CD14-positive monocyte (primary cell): ENCODE results near the gene C12orf75. TPM values are rescaled to one million over a fixed set of nuclear protein-coding genes. Genes with fewer than 3 reads are reported as not detected.
A peak's percentile ranks its signal among the peaks of the same experiment; 100 is the strongest.

Experiments
- DNase-seq, 3 donors: peaks; one replicate each; pipeline ENCODE4 v3.0.0-alpha.2; 2011 to 2022
- H2AFZ ChIP-seq: 2 replicates; pipeline ENCODE4 v1.6.0; 2012; ENCODE audit warnings: mild to moderate bottlenecking, low read depth, low read length, inconsistent platforms; ENCODE audit not compliant: insufficient read depth, poor library complexity, severe bottlenecking
- H3K27ac ChIP-seq, 2 donors: 1 replicate in 1 of 2; 2 replicates in 1 of 2; pipeline ENCODE4 v1.5.1; 2012 to 2013; ENCODE audit warnings: low read length in 2 of 2, control low read depth in 1 of 2, inconsistent platforms in 1 of 2, low read depth in 1 of 2, mild to moderate bottlenecking in 1 of 2
- H3K27me3 ChIP-seq, 2 donors: one replicate each; pipeline versions ENCODE4 v1.6.0 to v1.6.1; 2011 to 2013; ENCODE audit warnings: low read length in 2 of 2; ENCODE audit not compliant: control insufficient read depth in 2 of 2, insufficient read depth in 2 of 2
- H3K36me3 ChIP-seq, 2 donors: replicated peaks in 1 of 2; 1 replicate in 1 of 2; 2 replicates in 1 of 2; pipeline versions ENCODE4 v1.5.1 to v1.6.1; 2012 to 2013; ENCODE audit warnings: low read length in 2 of 2, control low read depth in 1 of 2, inconsistent platforms in 1 of 2, mild to moderate bottlenecking in 1 of 2; ENCODE audit not compliant: insufficient read depth in 2 of 2, control insufficient read depth in 1 of 2
- H3K4me1 ChIP-seq, 2 donors: 1 replicate in 1 of 2; 2 replicates in 1 of 2; pipeline versions ENCODE4 v1.5.1 to v1.6.1; 2012 to 2013; ENCODE audit warnings: low read length in 2 of 2, control low read depth in 1 of 2, inconsistent platforms in 1 of 2, mild to moderate bottlenecking in 1 of 2, moderate library complexity in 1 of 2; ENCODE audit not compliant: insufficient read depth in 2 of 2, control insufficient read depth in 1 of 2
- H3K4me2 ChIP-seq: replicated peaks from 2 replicates; pipeline ENCODE3; 2012; ENCODE audit warnings: low read length, moderate library complexity, mild to moderate bottlenecking; ENCODE audit not compliant: poor library complexity, severe bottlenecking; ENCODE audit errors: extremely low read depth
- H3K4me3 ChIP-seq, 3 experiments: fragments of 200-600 bp in 1 of 3; sonication (generic) in 1 of 3; replicated peaks in 1 of 3; 1 replicate in 2 of 3; 2 replicates in 1 of 3; pipeline ENCODE4 v1.5.1; 2011 to 2013; ENCODE audit warnings: low read length in 3 of 3, mild to moderate bottlenecking in 3 of 3, control low read depth in 2 of 3, low read depth in 2 of 3, inconsistent platforms in 1 of 3, moderate library complexity in 1 of 3
- H3K79me2 ChIP-seq: 2 replicates; pipeline ENCODE4 v1.6.0; 2012; ENCODE audit warnings: mild to moderate bottlenecking, control low read depth, inconsistent platforms, low read length, moderate library complexity; ENCODE audit not compliant: insufficient read depth
- H3K9ac ChIP-seq: 2 replicates; pipeline ENCODE4 v1.6.0; 2017; ENCODE audit warnings: low read length, mild to moderate bottlenecking; ENCODE audit not compliant: insufficient read depth, poor library complexity, severe bottlenecking
- H3K9me3 ChIP-seq, 2 donors: replicated peaks in 1 of 2; 1 replicate in 1 of 2; 2 replicates in 1 of 2; pipeline versions ENCODE4 v1.5.1 to v1.6.1; 2012 to 2013; ENCODE audit warnings: low read length in 2 of 2, control low read depth in 1 of 2; ENCODE audit not compliant: control insufficient read depth in 1 of 2, insufficient read depth in 1 of 2
- H4K20me1 ChIP-seq: 2 replicates; pipeline ENCODE4 v1.6.0; 2012; ENCODE audit warnings: mild to moderate bottlenecking, low read length, control low read depth, moderate library complexity; ENCODE audit not compliant: insufficient read depth
- H3K27ac Mint-ChIP-seq, 7 donors: one replicate each; pipeline ENCODE4 v1.8.0; 2020; ENCODE audit warnings: mild to moderate bottlenecking in 7 of 7, mixed read lengths in 7 of 7, moderate library complexity in 6 of 7, inconsistent platforms in 2 of 7
- H3K27me3 Mint-ChIP-seq, 3 donors: one replicate each; pipeline ENCODE4 v1.8.0; 2021 to 2022; ENCODE audit warnings: low read depth in 3 of 3, mild to moderate bottlenecking in 3 of 3, mixed read lengths in 3 of 3, moderate library complexity in 3 of 3, inconsistent platforms in 1 of 3
- H3K36me3 Mint-ChIP-seq, 2 donors: one replicate each; pipeline ENCODE4 v1.8.0; 2020; ENCODE audit warnings: mixed read lengths in 2 of 2, inconsistent platforms in 1 of 2, mild to moderate bottlenecking in 1 of 2
- H3K4me1 Mint-ChIP-seq: one replicate; pipeline ENCODE4 v1.8.0; 2020; ENCODE audit warnings: mild to moderate bottlenecking, mixed read lengths
- H3K4me3 Mint-ChIP-seq, 2 donors: one replicate each; pipeline ENCODE4 v1.8.0; 2020; ENCODE audit warnings: mild to moderate bottlenecking in 2 of 2, mixed read lengths in 2 of 2, moderate library complexity in 1 of 2
- H3K9me3 Mint-ChIP-seq, 7 donors: one replicate each; pipeline ENCODE4 v1.8.0; 2020 to 2022; ENCODE audit warnings: mixed read lengths in 7 of 7, mild to moderate bottlenecking in 6 of 7, moderate library complexity in 6 of 7, inconsistent platforms in 2 of 7
- WGBS: methylation state at CpG from one replicate; pipeline ENCODE4 v1.1.5; 2013; ENCODE audit warnings: missing lambda C conversion rate; ENCODE audit not compliant: insufficient coverage; 5-methylcytosine and 5-hydroxymethylcytosine counted together
- intact Hi-C, 2 donors: fragments of 100-400 bp; cut with micrococcal nuclease; formaldehyde crosslinking; loops; one replicate each; pipeline versions ENCODE4 v1.15.0 to v1.15.1; 2023
- polyA plus RNA-seq, 3 donors: library from polyadenylated mRNA; depleted of rRNA in 1 of 3; unstranded in 2 of 3; stranded (reverse) in 1 of 3; fragments of 300-500 nt in 2 of 3; fragments of >200 nt in 1 of 3; fragmentation: Illumina TruSeq in 2 of 3; gene quantifications; 1 replicate in 2 of 3; 2 replicates in 1 of 3; pipeline ENCODE4 v1.2.3, GENCODE V29; 2012 to 2021
- TF ChIP-seq, protein P1 (sequence below): fragments of 200-600 bp; IDR thresholded peaks from one replicate; pipeline ENCODE4 v1.8.0; 2022; ENCODE audit warnings: antibody characterized with exemption, mild to moderate bottlenecking

The C12orf75 gene
- polyA plus RNA-seq, 3 donors = 0.45 to 0.73 (median 0.73) TPM

DNA sequence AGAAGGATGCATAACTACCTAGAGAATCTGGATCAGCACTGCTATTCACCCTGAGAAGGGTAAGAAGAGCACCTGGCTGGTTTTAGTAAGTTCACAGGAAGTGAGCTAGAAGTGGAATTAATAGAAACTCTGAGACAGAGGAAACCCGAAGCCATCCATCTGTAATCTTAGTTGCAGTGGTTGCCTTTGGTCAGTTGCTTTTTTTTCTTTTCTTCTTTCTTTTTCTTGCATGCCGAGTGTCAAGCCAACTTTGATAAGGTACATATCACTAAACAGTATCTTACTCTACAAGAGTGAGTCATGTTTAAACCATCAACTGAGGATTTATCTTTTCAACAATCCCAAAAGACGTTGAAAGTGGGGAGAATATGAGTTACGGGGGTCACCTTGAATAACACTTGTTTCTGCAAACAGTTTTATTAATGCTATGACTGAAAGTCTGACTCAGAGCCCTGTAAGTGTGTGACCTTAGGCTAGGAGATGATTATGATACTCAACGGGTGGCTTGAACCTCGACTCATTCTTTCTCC, 26.7 kb downstream of the C12orf75 start:
- Histone ChIP-seq H3K36me3 (no peaks in the 10 kb centered on the region), H3K4me2 (no peak overlapping the region), H3K9me3 (no peaks in the 10 kb centered on the region), H3K27me3 (no peaks in the 10 kb centered on the region), H4K20me1 (no peaks in the 10 kb centered on the region), H3K79me2 (no peaks in the 10 kb centered on the region), H3K4me3 (no peak overlapping the region), H3K4me1 (peaks cover 7 to 11% of the 10 kb centered on the region in 2 donors), H3K9ac (no peak overlapping the region), H2AFZ (peak overlapping the region; percentile 12), H3K27ac (no peak overlapping the region)
- Mint-ChIP-seq H3K4me1 (peaks cover 14% of the 10 kb centered on the region), H3K9me3 (peaks cover 0 to 3% (median 0%) of the 10 kb centered on the region in 7 donors), H3K36me3 (peaks cover 0 to 3% of the 10 kb centered on the region in 2 donors), H3K27me3 (peaks cover 0 to 2% (median 0%) of the 10 kb centered on the region in 3 donors), H3K4me3 (no peak overlapping the region), H3K27ac (no peak overlapping the region)
- WGBS = 90% methylated on average over 2 of the region's 6 CpGs
- intact Hi-C loops = no loop called here
- TF ChIP-seq, protein P1, sequence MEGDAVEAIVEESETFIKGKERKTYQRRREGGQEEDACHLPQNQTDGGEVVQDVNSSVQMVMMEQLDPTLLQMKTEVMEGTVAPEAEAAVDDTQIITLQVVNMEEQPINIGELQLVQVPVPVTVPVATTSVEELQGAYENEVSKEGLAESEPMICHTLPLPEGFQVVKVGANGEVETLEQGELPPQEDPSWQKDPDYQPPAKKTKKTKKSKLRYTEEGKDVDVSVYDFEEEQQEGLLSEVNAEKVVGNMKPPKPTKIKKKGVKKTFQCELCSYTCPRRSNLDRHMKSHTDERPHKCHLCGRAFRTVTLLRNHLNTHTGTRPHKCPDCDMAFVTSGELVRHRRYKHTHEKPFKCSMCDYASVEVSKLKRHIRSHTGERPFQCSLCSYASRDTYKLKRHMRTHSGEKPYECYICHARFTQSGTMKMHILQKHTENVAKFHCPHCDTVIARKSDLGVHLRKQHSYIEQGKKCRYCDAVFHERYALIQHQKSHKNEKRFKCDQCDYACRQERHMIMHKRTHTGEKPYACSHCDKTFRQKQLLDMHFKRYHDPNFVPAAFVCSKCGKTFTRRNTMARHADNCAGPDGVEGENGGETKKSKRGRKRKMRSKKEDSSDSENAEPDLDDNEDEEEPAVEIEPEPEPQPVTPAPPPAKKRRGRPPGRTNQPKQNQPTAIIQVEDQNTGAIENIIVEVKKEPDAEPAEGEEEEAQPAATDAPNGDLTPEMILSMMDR = no peak
- no peak for DNase-seq

DNA sequence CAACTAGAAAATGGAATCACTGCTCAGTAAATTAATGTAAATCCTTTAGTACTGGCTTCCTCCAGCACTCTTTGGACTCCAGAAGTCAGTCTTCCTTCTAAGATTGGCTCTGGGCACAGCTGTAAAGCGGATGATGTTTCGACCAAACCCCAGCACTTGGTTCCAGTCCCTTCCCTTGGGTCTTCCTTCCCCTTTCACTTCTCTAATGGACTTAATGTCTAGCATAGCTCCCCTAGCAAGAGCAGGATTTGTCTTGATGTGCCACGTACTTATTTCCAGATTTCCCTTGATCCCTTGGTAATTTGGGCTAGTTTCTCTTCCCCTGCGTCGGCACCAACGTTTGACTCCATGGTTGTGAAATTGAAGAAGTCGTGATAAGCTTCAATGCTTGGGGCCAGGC, 28.3 kb downstream of the C12orf75 start:
- H3K36me3 ChIP-seq = no peaks in the 10 kb centered on the region
- no peaks in the 10 kb centered on the region for H3K9me3 ChIP-seq
- no peaks in the 10 kb centered on the region for H4K20me1 ChIP-seq
- peak overlapping the region; percentile 9 for H2AFZ ChIP-seq
- intact Hi-C loops = no loop called here
- H3K4me3 ChIP-seq = no peak overlapping the region
- WGBS = 0% methylated on average over 2 of the region's 7 CpGs
- no peaks in the 10 kb centered on the region for H3K27me3 ChIP-seq
- peaks cover 0 to 2% (median 2%) of the 10 kb centered on the region in 3 donors for H3K27me3 Mint-ChIP-seq
- no peak overlapping the region for H3K9ac ChIP-seq
- H3K4me1 ChIP-seq = peaks cover 7 to 11% of the 10 kb centered on the region in 2 donors
- TF ChIP-seq, protein P1 = no peak
- H3K27ac ChIP-seq = no peak overlapping the region
- H3K27ac Mint-ChIP-seq = peak overlapping the region in 1 of 7 donors; percentile 32
- peaks cover 14% of the 10 kb centered on the region for H3K4me1 Mint-ChIP-seq
- H3K9me3 Mint-ChIP-seq = peaks cover 0 to 3% (median 0%) of the 10 kb centered on the region in 7 donors
- peaks cover 0 to 3% of the 10 kb centered on the region in 2 donors for H3K36me3 Mint-ChIP-seq
- H3K4me3 Mint-ChIP-seq = peak overlapping the region; percentile 28 to 81
- peak; percentile 6 to 32 (median 18) for DNase-seq
- H3K79me2 ChIP-seq = no peaks in the 10 kb centered on the region
- peak overlapping the region; percentile 35 for H3K4me2 ChIP-seq
